HCT116 (cell line): ENCODE measurements around the gene H6PD. TPM values are rescaled to one million over a fixed set of nuclear protein-coding genes. Genes with fewer than 3 reads are reported as not detected.

Experiments used
- ATAC-seq: fragments of 200-7000 bp; cut with Tn5 transposase; 2 replicates; pipeline ENCODE4 v1.9.1; 2020; ENCODE audit warnings: mild to moderate bottlenecking, moderate library complexity
- BruUV-seq: library from RNA; stranded (reverse); fragments of 400-500 nt; replicated peaks from 2 replicates; lab custom pipeline; 2021; lab: Mats Ljungman, UMichigan
- CTCF ChIA-PET: fragments of 300-600 bp; sonication (Branson Sonifier 250); formaldehyde crosslinking; loops from one replicate; lab custom pipeline; 2021; ENCODE audit warnings: antibody characterized with exemption; lab: Charles Lee
- POLR2A ChIA-PET: fragments of 300-600, 350-600 bp; sonication (Branson Sonifier 250); formaldehyde crosslinking; loops from one replicate; lab custom pipeline; 2021; ENCODE audit warnings: antibody characterized with exemption; lab: Charles Lee
- RAD21 ChIA-PET, 2 experiments: fragments of 300-600 bp; sonication (Branson Sonifier 250); formaldehyde crosslinking; loops; one replicate each; lab custom pipeline; 2023; ENCODE audit warnings: low total read pairs in 2 of 2; ENCODE audit not compliant: uncharacterized antibody in 2 of 2, unreplicated experiment in 2 of 2, low non-redundant PET in 1 of 2; lab: Charles Lee
- DNase-seq: peaks from one replicate; pipeline ENCODE4 v3.0.0-alpha.2; 2010; ENCODE audit warnings: low read depth, low spot score
- H2AFZ ChIP-seq: fragments of 200-600 bp; shearing (Covaris generic), sonication (generic); 2 replicates; pipeline ENCODE4 v1.6.1; 2017; ENCODE audit warnings: low read depth, mixed run types, mixed read lengths, antibody characterized with exemption, low read length; ENCODE audit not compliant: poor library complexity, severe bottlenecking
- H3K27ac ChIP-seq: 2 replicates; pipeline ENCODE4 v1.5.1; 2012; ENCODE audit warnings: low read depth, low read length
- H3K27me3 ChIP-seq: fragments of 200-600 bp; sonication (generic); 2 replicates; pipeline ENCODE4 v1.6.1; 2016; ENCODE audit warnings: mixed run types, low read length, mixed read lengths; ENCODE audit not compliant: insufficient read depth
- H3K36me3 ChIP-seq, 2 experiments: fragments of 200-500 bp in 1 of 2; fragments of 200-600 bp in 1 of 2; sonication (Bioruptor generic) in 1 of 2; sonication (generic) in 1 of 2; 2 replicates each; pipeline versions ENCODE4 v1.5.1 to v1.6.1; 2014 to 2016; ENCODE audit warnings: low read length in 2 of 2, inconsistent platforms in 1 of 2, mixed read lengths in 1 of 2, mixed run types in 1 of 2; ENCODE audit not compliant: insufficient read depth in 2 of 2, control insufficient read depth in 1 of 2
- H3K4me1 ChIP-seq, 2 experiments: fragments of 200-600 bp in 1 of 2; sonication (generic) in 1 of 2; 2 replicates each; pipeline versions ENCODE4 v1.5.1 to v1.6.1; 2012 to 2017; ENCODE audit warnings: low read length in 2 of 2, inconsistent platforms in 1 of 2, mild to moderate bottlenecking in 1 of 2, mixed read lengths in 1 of 2, mixed run types in 1 of 2, moderate library complexity in 1 of 2; ENCODE audit not compliant: insufficient read depth in 2 of 2, control insufficient read depth in 1 of 2
- H3K4me2 ChIP-seq: fragments of 200-600 bp; sonication (generic); 2 replicates; pipeline ENCODE4 v1.6.1; 2017; ENCODE audit warnings: mixed run types, low read length, mixed read lengths
- H3K4me3 ChIP-seq, 2 experiments: fragments of 200-600 bp in 1 of 2; sonication (generic) in 1 of 2; replicated peaks in 1 of 2; 2 replicates each; pipeline ENCODE4 v1.5.1; 2011 to 2016; ENCODE audit warnings: low read length in 2 of 2, control low read depth in 1 of 2, low read depth in 1 of 2, mild to moderate bottlenecking in 1 of 2, mixed read lengths in 1 of 2, mixed run types in 1 of 2
- H3K79me2 ChIP-seq: fragments of 200-600 bp; sonication (generic); 2 replicates; pipeline ENCODE4 v1.6.1; 2017; ENCODE audit warnings: mild to moderate bottlenecking, mixed run types, low read length, moderate library complexity, mixed read lengths; ENCODE audit not compliant: insufficient read depth
- H3K9ac ChIP-seq: fragments of 200-600 bp; sonication (generic); 2 replicates; pipeline ENCODE4 v1.6.1; 2016; ENCODE audit warnings: low read length, mixed read lengths
- H3K9me2 ChIP-seq: fragments of 200-600 bp; sonication (generic), shearing (Covaris generic); 2 replicates; pipeline ENCODE4 v1.6.1; 2017; ENCODE audit warnings: mixed run types, mild to moderate bottlenecking, moderate library complexity; ENCODE audit not compliant: insufficient read depth
- H3K9me3 ChIP-seq, 2 experiments: fragments of 200-500 bp in 1 of 2; fragments of 200-600 bp in 1 of 2; sonication (Bioruptor generic) in 1 of 2; sonication (generic) in 1 of 2; 2 replicates each; pipeline ENCODE4 v1.6.1; 2014 to 2017; ENCODE audit warnings: low read length in 2 of 2, mixed read lengths in 2 of 2, inconsistent platforms in 1 of 2, low read depth in 1 of 2, mild to moderate bottlenecking in 1 of 2, mixed run types in 1 of 2, moderate library complexity in 1 of 2; ENCODE audit not compliant: control insufficient read depth in 1 of 2, insufficient read depth in 1 of 2
- H4K20me1 ChIP-seq: fragments of 200-600 bp; sonication (generic), shearing (Covaris generic); 2 replicates; pipeline ENCODE4 v1.6.1; 2017; ENCODE audit warnings: mixed run types, mild to moderate bottlenecking, moderate library complexity; ENCODE audit not compliant: insufficient read depth
- CEBPB ChIP-seq: IDR thresholded peaks from 2 replicates; pipeline ENCODE4 v1.6.1; 2012; ENCODE audit warnings: low read depth
- ELF1 ChIP-seq: IDR thresholded peaks from 2 replicates; pipeline ENCODE4 v1.6.1; 2012; ENCODE audit warnings: low read depth, borderline replicate concordance
- EZH2phosphoT487 ChIP-seq: fragments of 200-600 bp; IDR thresholded peaks from 2 replicates; pipeline ENCODE4 v1.6.1; 2018; ENCODE audit warnings: antibody characterized with exemption, borderline replicate concordance
- FOSL1 ChIP-seq: IDR thresholded peaks from 2 replicates; pipeline ENCODE4 v1.6.1; 2012; ENCODE audit warnings: low read depth
- JUND ChIP-seq: IDR thresholded peaks from 2 replicates; pipeline ENCODE4 v1.6.1; 2012
- SRF ChIP-seq: IDR thresholded peaks from 2 replicates; pipeline ENCODE4 v1.6.1; 2012; ENCODE audit warnings: low read depth
- TCF7L2 ChIP-seq: IDR thresholded peaks from 2 replicates; pipeline ENCODE4 v1.7.0; 2011; ENCODE audit warnings: borderline replicate concordance, inconsistent platforms; ENCODE audit not compliant: insufficient read depth, insufficient read length; ENCODE audit errors: extremely low read depth
- YY1 ChIP-seq: IDR thresholded peaks from 2 replicates; pipeline ENCODE4 v1.6.1; 2011; ENCODE audit warnings: low read length, low read depth, moderate library complexity, mild to moderate bottlenecking; ENCODE audit not compliant: insufficient replicate concordance; ENCODE audit errors: extremely low read depth
- ZFX ChIP-seq: fragments of 450-650 bp; IDR thresholded peaks from 2 replicates; pipeline ENCODE4 v1.6.1; 2017
- intact Hi-C: fragments of 100-400 bp; cut with micrococcal nuclease; formaldehyde crosslinking; loops from 2 replicates; pipeline ENCODE4 v1.10.0; 2022
- total RNA-seq: library from RNA; stranded (reverse); gene quantifications from one replicate; pipeline ENCODE4 v1.2.1, GENCODE V29; 2021; ENCODE audit not compliant: unreplicated experiment
- TF ChIP-seq, protein P1 (sequence below), 3 experiments: fragments of 200-600 bp in 1 of 3; sonication (generic) in 1 of 3; IDR thresholded peaks in 2 of 3; conservative IDR thresholded peaks in 1 of 3; 2 replicates each; pipeline ENCODE4 v1.5.1; 2012 to 2017; ENCODE audit warnings: low read depth in 2 of 3, low read length in 2 of 3, antibody characterized with exemption in 1 of 3, borderline replicate concordance in 1 of 3, control low read depth in 1 of 3, mild to moderate bottlenecking in 1 of 3, mixed read lengths in 1 of 3, mixed run types in 1 of 3, moderate library complexity in 1 of 3; ENCODE audit not compliant: insufficient read depth in 1 of 3
- TF ChIP-seq, protein P2 (sequence below): IDR thresholded peaks from 2 replicates; pipeline ENCODE4 v1.6.1; 2012

H6PD gene
- total RNA-seq, 1 experiment from 2014 or later: 16.2 TPM

DNA sequence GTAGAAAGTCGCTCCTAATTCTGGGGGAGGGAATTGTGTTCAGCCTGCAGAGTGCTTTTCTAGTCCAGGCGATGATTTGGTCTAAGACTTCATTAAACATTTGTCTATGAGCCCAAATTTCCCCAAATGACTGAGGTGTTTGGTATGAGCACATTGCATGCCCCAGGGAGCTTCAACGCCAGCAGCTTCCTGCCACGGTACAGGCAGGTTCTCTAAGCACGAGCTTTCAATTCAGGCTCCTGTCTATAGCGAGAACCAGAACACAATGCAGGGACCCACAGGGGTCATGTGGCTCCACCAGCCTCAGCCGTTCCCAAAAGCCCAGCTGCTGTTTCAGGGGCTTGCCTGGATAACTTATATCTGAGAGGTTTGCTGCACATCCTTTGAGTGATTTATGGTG lies 34.1 kb upstream of the H6PD start (continued):
- TF ChIP-seq, protein P1, sequence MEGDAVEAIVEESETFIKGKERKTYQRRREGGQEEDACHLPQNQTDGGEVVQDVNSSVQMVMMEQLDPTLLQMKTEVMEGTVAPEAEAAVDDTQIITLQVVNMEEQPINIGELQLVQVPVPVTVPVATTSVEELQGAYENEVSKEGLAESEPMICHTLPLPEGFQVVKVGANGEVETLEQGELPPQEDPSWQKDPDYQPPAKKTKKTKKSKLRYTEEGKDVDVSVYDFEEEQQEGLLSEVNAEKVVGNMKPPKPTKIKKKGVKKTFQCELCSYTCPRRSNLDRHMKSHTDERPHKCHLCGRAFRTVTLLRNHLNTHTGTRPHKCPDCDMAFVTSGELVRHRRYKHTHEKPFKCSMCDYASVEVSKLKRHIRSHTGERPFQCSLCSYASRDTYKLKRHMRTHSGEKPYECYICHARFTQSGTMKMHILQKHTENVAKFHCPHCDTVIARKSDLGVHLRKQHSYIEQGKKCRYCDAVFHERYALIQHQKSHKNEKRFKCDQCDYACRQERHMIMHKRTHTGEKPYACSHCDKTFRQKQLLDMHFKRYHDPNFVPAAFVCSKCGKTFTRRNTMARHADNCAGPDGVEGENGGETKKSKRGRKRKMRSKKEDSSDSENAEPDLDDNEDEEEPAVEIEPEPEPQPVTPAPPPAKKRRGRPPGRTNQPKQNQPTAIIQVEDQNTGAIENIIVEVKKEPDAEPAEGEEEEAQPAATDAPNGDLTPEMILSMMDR (IDR thresholded peaks at IDR 0.05 in 2 of 3, conservative IDR thresholded peaks at IDR 0.05 in 1 of 3; ENCODE audit: borderline replicate concordance in 1 of 3, insufficient read depth in 1 of 3, low read depth in 2 of 3, low read length in 2 of 3): no peak
- TF ChIP-seq ELF1 (no peak), SRF (no peak), CEBPB (no peak)

DNA sequence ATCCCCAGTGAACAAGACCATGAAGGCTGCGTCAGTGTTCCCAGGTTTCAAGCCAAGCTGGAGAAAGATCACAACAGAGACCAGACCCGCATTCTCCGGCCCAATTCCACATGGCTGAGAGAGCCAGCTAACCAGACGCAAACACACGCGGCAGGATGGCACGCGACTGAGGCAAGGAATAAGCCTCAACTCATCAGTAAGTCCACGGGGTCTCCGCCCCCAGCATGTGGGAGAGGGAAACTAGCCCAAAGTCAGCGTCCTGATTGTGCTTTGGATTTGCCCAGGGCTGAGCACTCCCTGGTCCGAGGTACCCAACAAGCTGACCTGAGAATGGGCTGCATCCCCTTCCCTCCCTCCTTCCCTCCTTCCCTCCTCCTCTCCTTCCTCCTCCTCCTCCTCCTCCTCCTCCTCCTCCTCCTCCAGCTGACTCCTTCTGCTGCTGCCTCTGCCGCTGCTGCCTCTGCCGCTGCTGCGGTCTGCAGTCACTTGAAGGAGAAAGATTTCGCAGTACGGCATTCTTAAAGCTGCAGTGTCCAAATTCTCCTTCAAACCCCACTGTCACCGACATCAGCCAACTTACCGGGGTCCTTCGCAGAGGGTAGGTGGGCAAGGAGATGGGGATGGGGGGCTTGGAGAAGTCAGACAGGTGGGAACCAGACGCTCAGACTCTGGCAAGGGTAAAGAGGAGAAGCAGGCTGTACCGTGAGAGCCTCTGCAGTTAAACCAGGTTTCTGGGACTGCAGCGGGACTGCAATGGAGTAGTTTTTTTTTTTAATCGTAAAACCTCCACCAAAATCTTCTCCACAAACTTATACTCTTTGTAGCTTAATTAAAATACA lies 33.0 kb upstream of the H6PD start:
- Histone ChIP-seq H3K9me2 (no peaks in the 10 kb centered on the region), H3K36me3 (no peaks in the 10 kb centered on the region), H2AFZ (no peak overlapping the region), H3K4me3 (peak overlapping the region; percentile 16 to 39), H3K27ac (no peak overlapping the region), H3K9me3 (no peaks in the 10 kb centered on the region), H3K4me2 (peak overlapping the region; percentile 71), H3K27me3 (peaks cover 50% of the 10 kb centered on the region; the same call in 1 of the 2 replicates), H4K20me1 (no peaks in the 10 kb centered on the region), H3K4me1 (peaks cover 5 to 12% of the 10 kb centered on the region in 2 experiments; a peak in 3 of 4 replicates), H3K79me2 (no peaks in the 10 kb centered on the region), H3K9ac (no peak overlapping the region)
- ChIA-PET CTCF (interaction anchor here (0.8 to 1.3 kb wide), 2 partner anchors 91 to 100 kb away, joined by 5 read pairs; no protein-coding TSS in a partner anchor), RAD21 (no interaction called here), POLR2A (interaction anchor here (0.6 kb wide), 1 partner anchor 620 kb away, joined by 4 read pairs; no protein-coding TSS in a partner anchor)
- no TSS peak for BruUV-seq
- TF ChIP-seq TCF7L2: no peak
- no peak for TF ChIP-seq CEBPB
- TF ChIP-seq YY1: no peak
- no peak for TF ChIP-seq JUND
- no peak for TF ChIP-seq FOSL1
- no peak for TF ChIP-seq EZH2phosphoT487
- no peak for TF ChIP-seq ZFX
- TF ChIP-seq, protein P2, sequence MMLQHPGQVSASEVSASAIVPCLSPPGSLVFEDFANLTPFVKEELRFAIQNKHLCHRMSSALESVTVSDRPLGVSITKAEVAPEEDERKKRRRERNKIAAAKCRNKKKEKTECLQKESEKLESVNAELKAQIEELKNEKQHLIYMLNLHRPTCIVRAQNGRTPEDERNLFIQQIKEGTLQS: no peak
- ATAC-seq (peak; percentile 59), DNase-seq (no peak)
- intact Hi-C loops: no loop called here
